Prostate gland (tissue), 2 donors: ENCODE data around the gene COPS2.

Experiments
- CTCF ChIP-seq, 4 experiments: fragments of 200-600 bp in 2 of 4; fragments of 450-650 bp in 2 of 4; sonication (generic) in 2 of 4; IDR thresholded peaks; 1 replicate in 3 of 4; 2 replicates in 1 of 4; pipeline ENCODE4 v1.5.1; 2016 to 2019; ENCODE audit warnings: antibody characterized with exemption in 4 of 4, mild to moderate bottlenecking in 2 of 4, moderate library complexity in 2 of 4
- POLR2A ChIP-seq: fragments of 450-650 bp; IDR thresholded peaks from one replicate; pipeline ENCODE4 v1.6.1; 2016; ENCODE audit warnings: antibody characterized with exemption, mild to moderate bottlenecking

- TF ChIP-seq CTCF (IDR thresholded peaks at IDR 0.05) (no peak), POLR2A (no peak)
These were observed 645 bp downstream of the COPS2 start for GRCh38 chr15:49154799-49155109.
